ENCODE results near the gene UBE3B. TPM values are rescaled to one million over a fixed set of nuclear protein-coding genes. Genes with fewer than 3 reads are reported as not detected.

UBE3B gene
- total RNA-seq, 1 experiment from 2014 or later: 38.4 TPM

DNA sequence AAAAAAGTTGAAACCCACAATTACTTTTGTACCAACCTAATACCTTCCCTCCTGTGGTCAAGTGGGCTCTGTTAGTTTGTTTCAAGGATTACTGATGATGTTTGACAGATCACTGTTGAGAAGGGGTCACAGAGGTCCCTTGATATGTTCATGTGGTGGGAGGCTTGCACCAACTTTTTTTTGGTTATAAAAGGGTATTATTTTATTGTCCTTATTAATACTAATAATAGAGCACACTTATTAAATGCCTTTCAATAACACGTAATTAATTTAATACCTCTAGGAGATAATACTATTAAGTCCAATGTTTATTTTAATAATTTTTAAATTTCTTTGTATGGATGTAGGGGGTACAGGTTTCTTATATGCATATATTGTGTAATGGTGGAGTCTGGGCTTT lies 4.4 kb downstream of the UBE3B start:
- Histone ChIP-seq H3K27me3 (replicated peaks; ENCODE audit: control insufficient read depth, insufficient read depth, low read length) (no peaks in the 10 kb centered on the region), H3K4me1 (peaks cover 9% of the 10 kb centered on the region), H3K4me3 (ENCODE audit: low read depth, low read length) (no peak overlapping the region), H3K36me3 (ENCODE audit: control insufficient read depth, insufficient read depth, low read length) (no peaks in the 10 kb centered on the region; the same call in 1 of the 2 replicates), H3K9me3 (no peaks in the 10 kb centered on the region)
- Mint-ChIP-seq H3K4me3 (ENCODE audit: unreplicated experiment) (no peak overlapping the region), H3K27ac (ENCODE audit: unreplicated experiment) (no peak overlapping the region), H3K36me3 (ENCODE audit: insufficient read depth, unreplicated experiment) (peaks cover 33% of the 10 kb centered on the region), H3K4me1 (ENCODE audit: low read depth, unreplicated experiment) (no peaks in the 10 kb centered on the region), H3K27me3 (ENCODE audit: insufficient read depth, unreplicated experiment) (no peaks in the 10 kb centered on the region), H3K9me3 (ENCODE audit: unreplicated experiment) (no peaks in the 10 kb centered on the region)
- TF ChIP-seq, protein P1, sequence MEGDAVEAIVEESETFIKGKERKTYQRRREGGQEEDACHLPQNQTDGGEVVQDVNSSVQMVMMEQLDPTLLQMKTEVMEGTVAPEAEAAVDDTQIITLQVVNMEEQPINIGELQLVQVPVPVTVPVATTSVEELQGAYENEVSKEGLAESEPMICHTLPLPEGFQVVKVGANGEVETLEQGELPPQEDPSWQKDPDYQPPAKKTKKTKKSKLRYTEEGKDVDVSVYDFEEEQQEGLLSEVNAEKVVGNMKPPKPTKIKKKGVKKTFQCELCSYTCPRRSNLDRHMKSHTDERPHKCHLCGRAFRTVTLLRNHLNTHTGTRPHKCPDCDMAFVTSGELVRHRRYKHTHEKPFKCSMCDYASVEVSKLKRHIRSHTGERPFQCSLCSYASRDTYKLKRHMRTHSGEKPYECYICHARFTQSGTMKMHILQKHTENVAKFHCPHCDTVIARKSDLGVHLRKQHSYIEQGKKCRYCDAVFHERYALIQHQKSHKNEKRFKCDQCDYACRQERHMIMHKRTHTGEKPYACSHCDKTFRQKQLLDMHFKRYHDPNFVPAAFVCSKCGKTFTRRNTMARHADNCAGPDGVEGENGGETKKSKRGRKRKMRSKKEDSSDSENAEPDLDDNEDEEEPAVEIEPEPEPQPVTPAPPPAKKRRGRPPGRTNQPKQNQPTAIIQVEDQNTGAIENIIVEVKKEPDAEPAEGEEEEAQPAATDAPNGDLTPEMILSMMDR (IDR thresholded peaks at IDR 0.05; ENCODE audit: insufficient read depth in 1 of 2, low read depth in 1 of 2, low read length in 1 of 2, severe bottlenecking in 1 of 2, unreplicated experiment in 1 of 2): no peak
- BruUV-seq (replicated peaks): no TSS peak
- no peak for DNase-seq
- intact Hi-C loops (cut with micrococcal nuclease; ENCODE audit: unreplicated experiment): no loop called here
- ChIA-PET POLR2A (no interaction called here), CTCF (no interaction called here)

- H3K27me3 ChIP-seq (replicated peaks; ENCODE audit: control insufficient read depth, insufficient read depth, low read length): no peaks in the 10 kb centered on the region
Observed at GRCh38 chr12:109482491-109482890, 5.1 kb downstream of the UBE3B start.

DNA sequence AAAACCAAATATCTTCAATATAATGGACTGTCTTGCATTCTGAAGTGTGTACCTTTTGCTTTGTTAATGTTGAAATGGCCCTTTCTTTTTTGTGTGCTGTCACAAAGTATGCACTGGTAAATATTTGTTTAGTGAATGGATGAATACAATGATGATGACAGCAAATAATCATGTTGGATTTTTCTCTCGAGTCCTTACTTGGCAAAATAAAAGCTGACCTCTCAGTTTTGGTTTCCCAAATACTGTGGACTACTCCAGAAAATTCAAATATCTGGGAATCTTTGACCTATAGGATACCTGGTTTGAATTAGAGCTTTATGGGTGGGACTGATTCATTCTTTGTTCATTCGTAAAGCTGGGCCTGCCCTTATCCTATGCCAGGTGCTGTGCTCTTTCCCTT lies 5.5 kb downstream of the UBE3B start:
- no peaks in the 10 kb centered on the region for H3K9me3 ChIP-seq
- Mint-ChIP-seq H3K4me3 (ENCODE audit: unreplicated experiment) (no peak overlapping the region), H3K4me1 (ENCODE audit: low read depth, unreplicated experiment) (no peaks in the 10 kb centered on the region), H3K9me3 (ENCODE audit: unreplicated experiment) (no peaks in the 10 kb centered on the region), H3K36me3 (ENCODE audit: insufficient read depth, unreplicated experiment) (peaks cover 24% of the 10 kb centered on the region), H3K27me3 (ENCODE audit: insufficient read depth, unreplicated experiment) (no peaks in the 10 kb centered on the region), H3K27ac (ENCODE audit: unreplicated experiment) (no peak overlapping the region)
- no peaks in the 10 kb centered on the region for H3K27me3 ChIP-seq (replicated peaks; ENCODE audit: control insufficient read depth, insufficient read depth, low read length)
- CTCF ChIA-PET: no interaction called here
- TF ChIP-seq, protein P1 (IDR thresholded peaks at IDR 0.05; ENCODE audit: insufficient read depth in 1 of 2, low read depth in 1 of 2, low read length in 1 of 2, severe bottlenecking in 1 of 2, unreplicated experiment in 1 of 2): no peak
- POLR2A ChIA-PET: no interaction called here
- H3K4me1 ChIP-seq: peaks cover 9% of the 10 kb centered on the region
- no peaks in the 10 kb centered on the region; the same call in 1 of the 2 replicates for H3K36me3 ChIP-seq (ENCODE audit: control insufficient read depth, insufficient read depth, low read length)
- no peak for DNase-seq
- BruUV-seq (replicated peaks): no TSS peak
- intact Hi-C loops (cut with micrococcal nuclease; ENCODE audit: unreplicated experiment): no loop called here
- no peak overlapping the region for H3K4me3 ChIP-seq (ENCODE audit: low read depth, low read length)

More at GRCh38 chr12:109482491-109482890, 5.1 kb downstream of the UBE3B start:
- DNase-seq: no peak
- Mint-ChIP-seq H3K9me3 (ENCODE audit: unreplicated experiment) (no peaks in the 10 kb centered on the region), H3K4me3 (ENCODE audit: unreplicated experiment) (no peak overlapping the region), H3K27ac (ENCODE audit: unreplicated experiment) (no peak overlapping the region), H3K4me1 (ENCODE audit: low read depth, unreplicated experiment) (no peaks in the 10 kb centered on the region), H3K36me3 (ENCODE audit: insufficient read depth, unreplicated experiment) (peaks cover 27% of the 10 kb centered on the region), H3K27me3 (ENCODE audit: insufficient read depth, unreplicated experiment) (no peaks in the 10 kb centered on the region)
- Histone ChIP-seq H3K36me3 (ENCODE audit: control insufficient read depth, insufficient read depth, low read length) (no peaks in the 10 kb centered on the region; the same call in 1 of the 2 replicates), H3K4me3 (ENCODE audit: low read depth, low read length) (no peak overlapping the region), H3K4me1 (peaks cover 9% of the 10 kb centered on the region), H3K9me3 (no peaks in the 10 kb centered on the region)
- POLR2A ChIA-PET: no interaction called here
- no TSS peak for BruUV-seq (replicated peaks)
- TF ChIP-seq, protein P1 (IDR thresholded peaks at IDR 0.05; ENCODE audit: insufficient read depth in 1 of 2, low read depth in 1 of 2, low read length in 1 of 2, severe bottlenecking in 1 of 2, unreplicated experiment in 1 of 2): no peak
- intact Hi-C loops (cut with micrococcal nuclease; ENCODE audit: unreplicated experiment): no loop called here
- CTCF ChIA-PET: no interaction called here

Data from Caco-2 (cell line).